AG04450 (cell line): ENCODE data around the gene DCDC2C. TPM values are rescaled to one million over a fixed set of nuclear protein-coding genes. Genes with fewer than 3 reads are reported as not detected.

Experiments used
- CTCF ChIA-PET: fragments of 300-600, 350-600 bp; formaldehyde crosslinking; extraction: SDS; loops from one replicate; lab custom pipeline; 2022; ENCODE audit warnings: antibody characterized with exemption, inconsistent platforms; lab: Charles Lee
- POLR2A ChIA-PET: fragments of 350-600 bp; formaldehyde crosslinking; extraction: SDS; loops from one replicate; lab custom pipeline; 2021; ENCODE audit warnings: antibody characterized with exemption, inconsistent platforms; lab: Yijun Ruan, JAX
- DNase-seq: peaks from one replicate; pipeline ENCODE4 v3.0.0-alpha.2; 2011; ENCODE audit warnings: low read depth, low spot score
- H3K27ac ChIP-seq: one replicate; pipeline ENCODE4 v1.5.1; 2012; ENCODE audit warnings: low read depth, low read length, control low read depth
- H3K27me3 ChIP-seq: one replicate; pipeline ENCODE4 v1.6.0; 2012; ENCODE audit warnings: low read length; ENCODE audit not compliant: control insufficient read depth, insufficient read depth
- H3K4me3 ChIP-seq: 2 replicates; pipeline ENCODE4 v1.5.1; 2011; ENCODE audit warnings: mild to moderate bottlenecking, low read depth, low read length, control low read depth
- H3K9me3 ChIP-seq: 2 replicates; pipeline ENCODE4 v1.5.1; 2012; ENCODE audit warnings: low read length; ENCODE audit not compliant: control insufficient read depth, insufficient read depth
- polyA plus RNA-seq: library from polyadenylated mRNA; depleted of rRNA; stranded (reverse); fragments of >200 nt; gene quantifications from 2 replicates; pipeline ENCODE4 v1.2.3, GENCODE V29; 2011
- TF ChIP-seq, protein P1 (sequence below): IDR thresholded peaks from 2 replicates; pipeline ENCODE4 v1.5.1; 2011; ENCODE audit warnings: low read depth, low read length, control low read depth, inconsistent platforms

The DCDC2C gene
- polyA plus RNA-seq, 1 experiment = not detected

- ChIA-PET CTCF (interaction anchor here (1.2 to 1.6 kb wide), 3 partner anchors 25 to 72 kb away, joined by 5 to 11 read pairs (median 10); no protein-coding TSS in a partner anchor), POLR2A (no interaction called here)
- DNase-seq = no peak
- Histone ChIP-seq H3K9me3 (no peaks in the 10 kb centered on the region; the same call in 1 of the 2 replicates), H3K4me3 (no peak overlapping the region), H3K27ac (no peak overlapping the region), H3K27me3 (peaks cover 7% of the 10 kb centered on the region)
- TF ChIP-seq, protein P1, sequence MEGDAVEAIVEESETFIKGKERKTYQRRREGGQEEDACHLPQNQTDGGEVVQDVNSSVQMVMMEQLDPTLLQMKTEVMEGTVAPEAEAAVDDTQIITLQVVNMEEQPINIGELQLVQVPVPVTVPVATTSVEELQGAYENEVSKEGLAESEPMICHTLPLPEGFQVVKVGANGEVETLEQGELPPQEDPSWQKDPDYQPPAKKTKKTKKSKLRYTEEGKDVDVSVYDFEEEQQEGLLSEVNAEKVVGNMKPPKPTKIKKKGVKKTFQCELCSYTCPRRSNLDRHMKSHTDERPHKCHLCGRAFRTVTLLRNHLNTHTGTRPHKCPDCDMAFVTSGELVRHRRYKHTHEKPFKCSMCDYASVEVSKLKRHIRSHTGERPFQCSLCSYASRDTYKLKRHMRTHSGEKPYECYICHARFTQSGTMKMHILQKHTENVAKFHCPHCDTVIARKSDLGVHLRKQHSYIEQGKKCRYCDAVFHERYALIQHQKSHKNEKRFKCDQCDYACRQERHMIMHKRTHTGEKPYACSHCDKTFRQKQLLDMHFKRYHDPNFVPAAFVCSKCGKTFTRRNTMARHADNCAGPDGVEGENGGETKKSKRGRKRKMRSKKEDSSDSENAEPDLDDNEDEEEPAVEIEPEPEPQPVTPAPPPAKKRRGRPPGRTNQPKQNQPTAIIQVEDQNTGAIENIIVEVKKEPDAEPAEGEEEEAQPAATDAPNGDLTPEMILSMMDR = no peak
These were observed 51.9 kb downstream of the DCDC2C start for GRCh38 chr2:3755277-3755676.

GRCh38 chr2:3756306-3756705 is 52.9 kb downstream of the DCDC2C start:
- ChIA-PET CTCF (interaction anchor here (0.6 to 2.6 kb wide), 2 partner anchors 28 to 205 kb away, joined by 6 to 10 read pairs; no protein-coding TSS in a partner anchor), POLR2A (no interaction called here)
- H3K27ac ChIP-seq = no peak overlapping the region
- H3K27me3 ChIP-seq = peaks cover 7% of the 10 kb centered on the region
- no peaks in the 10 kb centered on the region; the same call in 1 of the 2 replicates for H3K9me3 ChIP-seq
- TF ChIP-seq, protein P1 = no peak
- DNase-seq = no peak
- no peak overlapping the region for H3K4me3 ChIP-seq

DNA sequence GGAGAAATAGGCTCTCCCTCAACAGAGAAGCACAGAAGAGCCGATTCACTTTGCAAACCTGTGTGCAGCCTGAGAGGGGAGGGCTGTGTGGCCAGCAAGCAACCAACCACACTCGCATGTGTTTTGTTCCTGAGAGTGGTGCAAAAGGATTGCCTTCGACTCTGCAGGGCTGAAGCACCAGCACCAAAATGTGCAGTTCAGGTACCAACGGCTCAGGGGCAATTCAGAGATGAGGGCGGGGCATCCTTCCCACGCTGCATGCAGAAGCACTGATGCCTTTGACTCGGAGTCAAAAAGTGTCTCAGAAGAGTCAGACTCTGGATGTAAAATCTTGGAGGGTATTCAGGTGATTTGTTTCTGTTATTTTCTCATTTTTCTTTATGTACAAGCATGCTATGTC is 55.5 kb downstream of the DCDC2C start:
- TF ChIP-seq, protein P1 = no peak
- no peak overlapping the region for H3K27ac ChIP-seq
- CTCF ChIA-PET = interaction anchor here (1.6 kb wide), 1 partner anchor 31 kb away, joined by 4 read pairs; no protein-coding TSS in a partner anchor
- peaks cover 2% of the 10 kb centered on the region for H3K27me3 ChIP-seq
- POLR2A ChIA-PET = no interaction called here
- no peak overlapping the region for H3K4me3 ChIP-seq
- peaks cover 10% of the 10 kb centered on the region for H3K9me3 ChIP-seq
- no peak for DNase-seq

DNA sequence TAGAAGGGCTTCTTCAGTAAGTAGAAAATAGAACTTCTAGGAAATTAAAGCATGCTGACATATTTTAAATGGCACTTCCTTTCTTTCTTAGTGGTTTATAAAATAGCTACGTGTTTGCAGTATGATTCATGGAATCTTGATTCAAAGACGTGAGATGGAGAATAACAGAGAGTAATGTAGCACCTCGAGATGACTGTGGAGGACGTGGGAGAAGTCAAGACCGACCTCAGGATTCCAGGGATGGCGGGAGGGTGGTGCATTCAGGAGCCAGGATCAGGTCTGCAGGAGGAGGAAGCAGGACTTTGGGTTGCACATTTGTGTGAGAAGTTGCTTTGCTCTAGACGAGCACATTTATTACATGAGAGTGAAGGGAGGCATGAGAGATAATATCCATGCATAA is 56.0 kb downstream of the DCDC2C start:
- Histone ChIP-seq H3K9me3 (peaks cover 10% of the 10 kb centered on the region), H3K27me3 (no peaks in the 10 kb centered on the region), H3K4me3 (no peak overlapping the region; the same call in 1 of the 2 replicates), H3K27ac (peak overlapping the region; percentile 58)
- CTCF ChIA-PET = interaction anchor here (1.0 to 1.6 kb wide), 2 partner anchors 21 to 31 kb away, joined by 4 read pairs; no protein-coding TSS in a partner anchor
- POLR2A ChIA-PET = no interaction called here
- peak; percentile 42 for DNase-seq
- TF ChIP-seq, protein P1 = no peak

- Histone ChIP-seq H3K9me3 (peaks cover 10% of the 10 kb centered on the region), H3K27me3 (no peaks in the 10 kb centered on the region), H3K4me3 (no peak overlapping the region), H3K27ac (peak overlapping the region; percentile 58)
- TF ChIP-seq, protein P1 = no peak
- ChIA-PET CTCF (interaction anchor here (1.0 to 1.6 kb wide), 3 partner anchors 21 to 68 kb away, joined by 4 to 7 read pairs (median 4); no protein-coding TSS in a partner anchor), POLR2A (no interaction called here)
- DNase-seq = no peak
These were observed 56.4 kb downstream of the DCDC2C start for GRCh38 chr2:3759761-3760160.
